AG09319 (cell line): ENCODE data around the gene NRG3.

Experiments used
- DNase-seq: peaks from one replicate; pipeline ENCODE4 v3.0.0-alpha.2; 2010; ENCODE audit warnings: low read depth; ENCODE audit errors: extremely low read depth
- TF ChIP-seq, protein P1 (sequence below): IDR thresholded peaks from 2 replicates; pipeline ENCODE4 v1.5.1; 2011; ENCODE audit warnings: low read depth, mild to moderate bottlenecking, inconsistent platforms, low read length, moderate library complexity

Gene NRG3

DNA sequence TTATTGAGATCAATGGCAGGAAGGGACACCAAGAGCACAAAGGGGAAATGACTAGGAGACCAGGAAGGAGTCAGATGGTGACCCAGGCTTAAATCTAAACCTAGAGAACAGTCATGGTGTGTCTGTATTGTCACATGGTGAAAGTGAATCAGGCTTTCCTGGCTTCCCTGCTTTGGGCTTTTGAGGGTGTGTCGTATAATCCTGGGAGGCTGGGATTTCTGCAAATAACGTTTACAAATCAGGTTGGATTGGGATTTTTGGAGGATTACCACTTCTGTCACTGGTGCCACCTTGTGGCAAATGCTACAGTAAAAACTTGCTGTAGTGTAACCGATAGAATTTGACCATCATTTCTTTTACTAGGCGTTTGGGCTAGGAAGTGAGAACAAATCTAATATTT is 502.6 kb downstream of the NRG3 start:
- no peak for DNase-seq
- TF ChIP-seq, protein P1, sequence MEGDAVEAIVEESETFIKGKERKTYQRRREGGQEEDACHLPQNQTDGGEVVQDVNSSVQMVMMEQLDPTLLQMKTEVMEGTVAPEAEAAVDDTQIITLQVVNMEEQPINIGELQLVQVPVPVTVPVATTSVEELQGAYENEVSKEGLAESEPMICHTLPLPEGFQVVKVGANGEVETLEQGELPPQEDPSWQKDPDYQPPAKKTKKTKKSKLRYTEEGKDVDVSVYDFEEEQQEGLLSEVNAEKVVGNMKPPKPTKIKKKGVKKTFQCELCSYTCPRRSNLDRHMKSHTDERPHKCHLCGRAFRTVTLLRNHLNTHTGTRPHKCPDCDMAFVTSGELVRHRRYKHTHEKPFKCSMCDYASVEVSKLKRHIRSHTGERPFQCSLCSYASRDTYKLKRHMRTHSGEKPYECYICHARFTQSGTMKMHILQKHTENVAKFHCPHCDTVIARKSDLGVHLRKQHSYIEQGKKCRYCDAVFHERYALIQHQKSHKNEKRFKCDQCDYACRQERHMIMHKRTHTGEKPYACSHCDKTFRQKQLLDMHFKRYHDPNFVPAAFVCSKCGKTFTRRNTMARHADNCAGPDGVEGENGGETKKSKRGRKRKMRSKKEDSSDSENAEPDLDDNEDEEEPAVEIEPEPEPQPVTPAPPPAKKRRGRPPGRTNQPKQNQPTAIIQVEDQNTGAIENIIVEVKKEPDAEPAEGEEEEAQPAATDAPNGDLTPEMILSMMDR: no peak

DNA sequence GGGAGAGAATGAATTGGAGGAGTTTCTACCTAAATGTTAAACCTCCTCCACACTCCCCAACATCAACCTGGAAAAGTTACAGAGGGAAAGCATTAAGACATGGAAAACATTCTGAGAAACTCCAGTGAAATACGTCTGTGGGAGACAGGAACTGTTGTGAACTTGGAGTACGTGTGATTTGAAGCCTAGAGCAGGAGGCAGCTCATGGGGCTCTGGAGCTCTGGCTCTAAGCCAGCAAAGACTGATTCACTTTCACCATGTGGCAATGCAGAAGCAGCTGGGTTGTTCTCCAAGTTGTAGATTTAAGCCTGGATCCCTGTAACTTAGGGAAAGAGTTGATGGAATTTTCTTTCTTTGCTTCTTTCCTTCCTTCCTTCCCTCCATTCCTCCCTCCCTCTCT is 503.2 kb downstream of the NRG3 start:
- TF ChIP-seq, protein P1: no peak
- DNase-seq: no peak

DNA sequence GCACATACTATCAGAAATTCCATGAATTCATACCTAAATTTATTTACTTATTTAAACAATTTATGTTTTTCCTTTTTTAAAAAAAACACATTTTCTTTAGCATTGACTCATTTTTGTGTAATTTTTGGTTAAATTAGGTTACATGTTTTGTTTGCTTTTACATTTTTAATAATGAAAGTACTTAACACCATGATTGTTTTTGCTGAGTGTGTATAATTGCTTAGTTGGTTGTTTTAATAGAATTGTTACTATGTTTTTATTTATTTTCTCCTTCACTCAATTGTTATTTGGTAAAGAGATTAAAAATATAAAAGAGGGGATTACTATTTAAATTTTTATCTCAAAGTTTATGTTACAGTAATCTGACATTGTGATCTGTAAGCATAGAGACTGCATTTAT is 508.4 kb downstream of the NRG3 start:
- no peak for DNase-seq
- TF ChIP-seq, protein P1: no peak

DNA sequence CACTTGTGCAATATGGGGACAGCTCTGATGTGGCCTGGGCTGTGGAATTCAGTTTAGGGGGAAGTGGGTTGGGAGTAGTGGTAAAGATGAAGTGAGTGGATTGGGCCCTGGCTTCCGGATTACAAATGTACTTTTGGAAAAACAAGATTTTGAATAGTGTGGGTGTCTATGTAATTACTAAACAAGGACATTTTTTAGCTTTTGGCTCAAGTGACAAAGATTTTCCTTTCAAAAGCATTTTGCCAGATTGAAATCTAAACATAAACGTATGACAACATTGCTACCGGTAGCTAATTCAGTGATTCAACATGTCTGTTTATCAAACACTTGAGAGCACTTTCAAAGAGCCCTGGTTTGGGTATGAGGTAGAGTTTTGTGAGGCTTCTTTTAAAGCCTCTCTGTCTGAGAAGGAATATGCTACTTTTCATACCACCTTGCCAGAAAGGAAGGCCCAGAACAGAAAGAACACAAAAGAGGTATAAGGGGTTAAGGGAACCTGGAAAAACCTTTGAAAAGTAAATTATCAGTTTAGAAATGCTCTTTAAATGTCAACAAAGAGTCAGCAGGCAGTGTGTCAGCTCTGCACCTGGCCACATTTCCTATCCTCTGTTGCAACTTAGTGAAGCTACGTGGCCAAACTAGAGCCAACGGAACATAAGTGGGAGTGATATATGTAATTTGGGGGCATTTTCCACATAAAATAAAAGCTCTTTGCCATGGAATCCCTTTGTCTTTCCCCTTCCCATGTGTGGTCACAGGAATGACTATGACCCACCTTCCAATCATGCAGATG is 516.1 kb downstream of the NRG3 start:
- no peak for DNase-seq
- TF ChIP-seq, protein P1: no peak

DNA sequence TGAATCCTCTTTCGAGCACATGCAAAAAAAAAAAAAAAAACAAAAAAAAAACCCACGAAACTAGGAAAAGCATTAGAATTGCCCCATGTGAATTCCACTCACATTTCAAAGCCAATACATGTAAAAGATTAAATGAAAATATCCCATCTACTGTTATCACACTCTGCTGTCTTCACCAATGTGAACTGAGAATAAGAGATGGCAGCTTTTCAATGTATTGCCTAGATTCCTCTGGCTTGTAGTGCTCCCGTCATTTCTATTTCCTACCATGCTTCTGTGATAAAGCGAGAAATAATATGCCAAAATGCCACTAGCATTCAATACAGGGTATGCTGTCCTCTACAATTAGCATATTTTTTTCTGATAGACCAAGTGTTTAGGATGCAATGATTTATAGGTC is 517.0 kb downstream of the NRG3 start:
- no peak for DNase-seq
- TF ChIP-seq, protein P1: no peak

DNA sequence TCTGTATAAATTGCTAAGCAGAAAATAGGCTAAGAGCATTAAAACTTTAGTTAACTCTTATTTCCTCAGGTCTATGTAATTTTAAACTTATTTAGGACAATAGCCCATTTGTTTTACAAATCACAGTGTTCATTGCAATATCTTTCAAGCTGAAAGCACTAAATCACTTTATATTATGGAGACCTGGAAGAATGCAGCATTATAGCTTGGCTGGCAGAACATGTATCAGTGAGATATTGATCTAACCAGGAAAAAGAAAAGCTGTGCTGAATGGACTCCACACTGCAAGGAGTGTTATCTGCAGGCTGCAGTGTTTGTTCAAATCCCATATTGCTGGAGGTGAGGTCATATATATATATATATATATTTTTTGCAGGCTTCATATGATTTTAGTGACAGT is 517.5 kb downstream of the NRG3 start:
- DNase-seq: no peak
- TF ChIP-seq, protein P1: no peak

DNA sequence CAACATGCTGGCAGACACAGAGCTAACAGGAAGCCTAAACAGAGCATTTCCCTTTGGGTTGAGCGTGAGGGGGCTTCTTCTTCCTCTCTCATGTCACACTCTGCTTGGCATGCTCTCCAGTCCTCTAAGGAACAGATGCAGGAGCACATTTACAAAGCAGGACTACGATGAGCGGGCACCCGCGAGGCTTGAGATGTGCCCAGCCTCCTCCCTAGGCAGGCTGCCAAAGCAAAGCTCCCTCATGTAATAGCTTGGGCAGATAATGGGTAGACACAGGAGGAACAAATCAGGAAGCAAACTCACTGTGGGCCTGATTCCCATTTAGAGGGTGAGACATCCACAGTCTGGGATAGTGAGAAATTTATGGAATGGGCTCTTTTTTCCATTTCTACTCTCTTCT is 519.1 kb downstream of the NRG3 start:
- TF ChIP-seq, protein P1: no peak
- no peak for DNase-seq
